PC-3 (cell line): ENCODE measurements around the gene SYT1. TPM values are rescaled to one million over a fixed set of nuclear protein-coding genes. Genes with fewer than 3 reads are reported as not detected.

ENCODE experiments used
- ATAC-seq: fragments of 200-7000 bp; cut with Tn5 transposase; 2 replicates; pipeline ENCODE4 v1.9.1; 2020; ENCODE audit warnings: mild to moderate bottlenecking, moderate library complexity
- BruUV-seq: library from RNA; stranded (reverse); fragments of 400-500 nt; replicated peaks from 2 replicates; lab custom pipeline; 2021; lab: Mats Ljungman, UMichigan
- CTCF ChIA-PET: fragments of 300-600 bp; sonication (Branson Sonifier 250); formaldehyde crosslinking; loops from one replicate; lab custom pipeline; 2022; ENCODE audit warnings: antibody characterized with exemption; lab: Charles Lee
- POLR2A ChIA-PET: fragments of 300-600 bp; sonication (Branson Sonifier 250); formaldehyde crosslinking; loops from one replicate; lab custom pipeline; 2022; ENCODE audit warnings: antibody characterized with exemption; ENCODE audit not compliant: unreplicated experiment; lab: Charles Lee
- DNase-seq: peaks from one replicate; pipeline ENCODE4 v3.0.0-alpha.2; 2015
- H2AFZ ChIP-seq: fragments of 300-600 bp; sonication (generic); 2 replicates; pipeline ENCODE4 v1.6.0; 2016; ENCODE audit warnings: antibody characterized with exemption, low read length
- H3F3A ChIP-seq: fragments of 300-600 bp; sonication (generic); one replicate; pipeline ENCODE4 v1.6.0; 2017; ENCODE audit warnings: antibody characterized with exemption, low read length, control low read depth, mild to moderate bottlenecking; ENCODE audit not compliant: unreplicated experiment
- H3K27ac ChIP-seq: fragments of 300-600 bp; sonication (generic); 2 replicates; pipeline ENCODE4 v1.5.1; 2016; ENCODE audit warnings: mild to moderate bottlenecking, low read length
- H3K27me3 ChIP-seq: fragments of 300-600 bp; sonication (generic); 2 replicates; pipeline ENCODE4 v1.6.1; 2016; ENCODE audit warnings: low read length, mixed read lengths
- H3K36me3 ChIP-seq: fragments of 300-600 bp; sonication (generic); 2 replicates; pipeline ENCODE4 v1.6.1; 2016; ENCODE audit warnings: low read depth, mixed run types, low read length, mixed read lengths
- H3K4me1 ChIP-seq: fragments of 300-600 bp; sonication (generic); 2 replicates; pipeline ENCODE4 v1.5.1; 2016; ENCODE audit warnings: low read length; ENCODE audit not compliant: insufficient read depth
- H3K4me2 ChIP-seq: fragments of 300-600 bp; sonication (generic); 2 replicates; pipeline ENCODE4 v1.6.0; 2016; ENCODE audit warnings: low read length
- H3K4me3 ChIP-seq: fragments of 300-600 bp; sonication (generic); 2 replicates; pipeline ENCODE4 v1.5.1; 2016; ENCODE audit warnings: mild to moderate bottlenecking, low read length, mixed read lengths
- H3K79me2 ChIP-seq: fragments of 300-600 bp; sonication (generic); 2 replicates; pipeline ENCODE4 v1.6.1; 2017; ENCODE audit warnings: low read length, mixed read lengths
- H3K9ac ChIP-seq: fragments of 300-600 bp; sonication (generic); 2 replicates; pipeline ENCODE4 v1.6.0; 2016; ENCODE audit warnings: mild to moderate bottlenecking, low read length
- H3K9me2 ChIP-seq: fragments of 300-600 bp; sonication (generic); replicated peaks from 2 replicates; pipeline ENCODE4 v1.6.1; 2016; ENCODE audit warnings: mixed run types, low read length, mixed read lengths
- H3K9me3 ChIP-seq: fragments of 300-600 bp; sonication (generic); 2 replicates; pipeline ENCODE4 v1.6.1; 2016; ENCODE audit warnings: low read length, mixed read lengths
- H4K20me1 ChIP-seq: fragments of 300-600 bp; sonication (generic); 2 replicates; pipeline ENCODE4 v1.6.1; 2016; ENCODE audit warnings: low read length, mixed read lengths
- CTCF ChIP-seq: fragments of 300-600 bp; sonication (generic); conservative IDR thresholded peaks from 2 replicates; pipeline ENCODE4 v1.5.1; 2017; ENCODE audit warnings: antibody characterized with exemption, low read depth, mild to moderate bottlenecking, low read length
- EZH2 ChIP-seq: fragments of 300-600 bp; sonication (generic); IDR thresholded peaks from one replicate; pipeline ENCODE4 v1.6.1; 2017; ENCODE audit warnings: antibody characterized with exemption, mild to moderate bottlenecking, low read length; ENCODE audit not compliant: unreplicated experiment
- EZH2phosphoT487 ChIP-seq: fragments of 300-600 bp; sonication (generic); IDR thresholded peaks from 2 replicates; pipeline ENCODE4 v1.6.1; 2018; ENCODE audit warnings: mild to moderate bottlenecking, antibody characterized with exemption, low read length, borderline replicate concordance
- intact Hi-C: fragments of 100-400 bp; cut with micrococcal nuclease; formaldehyde crosslinking; loops from 2 replicates; pipeline ENCODE4 v1.9.0; 2023
- total RNA-seq: library from RNA; depleted of rRNA; stranded (reverse); fragments of >200 nt; gene quantifications from 2 replicates; pipeline ENCODE4 v1.2.3, GENCODE V29; 2014

The SYT1 gene
- total RNA-seq, 1 experiment from 2014 or later, result 0.51 TPM

- H3F3A ChIP-seq, result no peaks in the 10 kb centered on the region
- no peaks in the 10 kb centered on the region for H3K79me2 ChIP-seq
- ChIA-PET CTCF (no interaction called here), POLR2A (no interaction called here)
- BruUV-seq, result no TSS peak
- intact Hi-C loops, result no loop called here
- no peaks in the 10 kb centered on the region for H3K9me2 ChIP-seq
- no peaks in the 10 kb centered on the region for H3K4me1 ChIP-seq
- no peak overlapping the region for H3K9ac ChIP-seq
- H4K20me1 ChIP-seq, result no peaks in the 10 kb centered on the region
- TF ChIP-seq CTCF, result no peak
- TF ChIP-seq EZH2phosphoT487, result no peak
- no peak for DNase-seq
- no peaks in the 10 kb centered on the region for H3K27me3 ChIP-seq
- H3K4me2 ChIP-seq, result no peak overlapping the region
- H2AFZ ChIP-seq, result no peak overlapping the region
- no peak overlapping the region for H3K4me3 ChIP-seq
- H3K27ac ChIP-seq, result no peak overlapping the region
- H3K36me3 ChIP-seq, result no peaks in the 10 kb centered on the region
- H3K9me3 ChIP-seq, result no peaks in the 10 kb centered on the region
- no peak for ATAC-seq
Observed at GRCh38 chr12:79309039-79309438, 444.5 kb downstream of the SYT1 start.

GRCh38 chr12:79317179-79317847 lies 452.7 kb downstream of the SYT1 start:
- no peaks in the 10 kb centered on the region for H3K9me2 ChIP-seq
- intact Hi-C loops, result no loop called here
- H3F3A ChIP-seq, result no peaks in the 10 kb centered on the region
- no peak overlapping the region for H3K4me2 ChIP-seq
- no peak overlapping the region for H3K27ac ChIP-seq
- no peaks in the 10 kb centered on the region for H3K9me3 ChIP-seq
- H3K27me3 ChIP-seq, result no peaks in the 10 kb centered on the region
- no TSS peak for BruUV-seq
- H3K4me1 ChIP-seq, result no peaks in the 10 kb centered on the region
- no peak overlapping the region for H2AFZ ChIP-seq
- TF ChIP-seq EZH2 (no peak), CTCF (no peak), EZH2phosphoT487 (no peak)
- DNase-seq (no peak), ATAC-seq (no peak)
- H3K79me2 ChIP-seq, result no peaks in the 10 kb centered on the region
- no peak overlapping the region for H3K9ac ChIP-seq
- H3K4me3 ChIP-seq, result no peak overlapping the region
- CTCF ChIA-PET, result no interaction called here
- H3K36me3 ChIP-seq, result no peaks in the 10 kb centered on the region
- POLR2A ChIA-PET, result no interaction called here
- H4K20me1 ChIP-seq, result no peaks in the 10 kb centered on the region

GRCh38 chr12:79322905-79323304 lies 458.3 kb downstream of the SYT1 start:
- ATAC-seq (no peak), DNase-seq (no peak)
- TF ChIP-seq EZH2phosphoT487 (no peak), CTCF (no peak), EZH2 (no peak)
- Histone ChIP-seq H3K9me2 (no peaks in the 10 kb centered on the region), H3K36me3 (no peaks in the 10 kb centered on the region), H3K9me3 (no peaks in the 10 kb centered on the region), H2AFZ (no peak overlapping the region), H3F3A (no peaks in the 10 kb centered on the region), H3K4me2 (no peak overlapping the region), H3K27me3 (no peaks in the 10 kb centered on the region), H4K20me1 (no peaks in the 10 kb centered on the region), H3K27ac (no peak overlapping the region), H3K9ac (no peak overlapping the region), H3K79me2 (no peaks in the 10 kb centered on the region), H3K4me1 (peaks cover 12% of the 10 kb centered on the region; the same call in 1 of the 2 replicates), H3K4me3 (no peak overlapping the region)
- BruUV-seq, result no TSS peak
- ChIA-PET POLR2A (no interaction called here), CTCF (no interaction called here)
- intact Hi-C loops, result no loop called here
